ENCODE data around the gene CYSRT1.
A peak's percentile ranks its signal among the peaks of the same experiment; 100 is the strongest.

The CYSRT1 gene

DNA sequence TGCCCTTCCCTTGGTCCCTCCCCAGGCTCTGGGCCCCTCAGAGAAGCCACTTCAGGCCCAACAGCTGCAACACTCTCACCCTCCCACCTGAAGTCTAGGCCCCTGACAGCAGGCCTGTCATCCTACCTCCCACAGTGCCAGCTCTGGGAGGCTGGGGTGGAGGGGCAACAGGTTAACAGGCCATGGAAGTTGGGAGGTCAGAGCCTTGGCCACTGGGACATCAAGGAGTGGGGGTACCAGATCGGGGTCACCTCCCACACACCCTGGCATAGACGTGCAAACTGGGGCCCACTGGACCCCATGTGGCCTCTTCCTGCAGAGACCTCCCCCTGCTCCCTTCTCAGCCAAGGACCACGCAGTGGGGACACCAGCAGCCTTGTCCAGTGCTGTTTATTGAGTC is 33.7 kb upstream of the CYSRT1 start:
- no peak for DNase-seq

DNA sequence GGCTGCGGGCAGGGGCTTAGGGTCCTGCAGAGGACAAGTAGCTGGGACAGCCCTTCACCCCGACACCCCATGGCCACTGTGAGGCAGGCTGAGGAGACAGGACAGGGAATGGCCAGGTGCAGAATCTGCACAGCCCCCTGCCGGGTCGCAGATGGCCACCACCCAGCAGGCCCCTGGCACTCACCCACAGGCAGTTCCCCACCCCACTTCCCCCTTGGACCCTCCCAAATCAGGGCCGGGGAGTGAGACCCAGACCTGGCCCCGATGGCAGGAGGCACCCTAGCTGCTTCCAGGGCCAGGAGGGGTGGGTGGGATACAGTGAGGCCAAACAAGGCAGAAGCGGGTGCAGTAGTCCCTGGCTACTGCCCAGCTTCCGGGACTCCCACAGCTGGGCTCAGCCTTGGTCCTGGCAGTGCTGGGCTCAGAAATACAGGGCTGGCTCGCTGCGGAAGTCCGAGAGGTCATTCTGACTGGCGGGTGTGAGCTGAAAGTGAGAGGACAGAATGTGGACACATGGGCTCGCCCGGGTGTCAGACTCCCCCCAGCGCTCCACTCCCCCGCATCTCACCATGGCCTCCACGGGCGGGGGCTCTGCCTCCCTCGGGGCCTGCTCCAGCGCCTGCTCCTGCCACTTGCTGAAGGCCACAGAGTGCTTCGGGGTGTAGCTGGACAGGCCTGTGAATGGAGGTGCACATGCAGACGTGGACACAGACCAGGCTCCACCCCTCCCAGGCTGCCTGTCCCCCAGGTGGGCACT is 33.1 kb upstream of the CYSRT1 start:
- no peak for DNase-seq

DNA sequence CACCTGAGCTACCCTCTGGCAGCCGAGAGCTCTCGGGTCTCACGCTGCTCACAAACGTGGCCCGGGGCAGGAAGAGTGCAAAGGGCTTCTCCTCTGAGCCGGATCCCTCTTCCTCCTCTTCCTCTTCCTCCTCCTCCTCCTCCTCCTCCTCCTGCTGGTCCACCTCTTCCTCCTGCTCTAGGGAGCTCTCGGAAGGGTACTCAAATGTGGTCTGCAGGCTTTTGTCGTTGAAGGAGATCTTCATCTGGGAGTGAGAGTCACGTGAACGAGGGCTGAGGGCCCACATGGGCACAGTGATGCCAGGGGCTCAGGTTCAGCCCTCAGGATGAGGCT is 32.6 kb upstream of the CYSRT1 start:
- no peak for DNase-seq

DNA sequence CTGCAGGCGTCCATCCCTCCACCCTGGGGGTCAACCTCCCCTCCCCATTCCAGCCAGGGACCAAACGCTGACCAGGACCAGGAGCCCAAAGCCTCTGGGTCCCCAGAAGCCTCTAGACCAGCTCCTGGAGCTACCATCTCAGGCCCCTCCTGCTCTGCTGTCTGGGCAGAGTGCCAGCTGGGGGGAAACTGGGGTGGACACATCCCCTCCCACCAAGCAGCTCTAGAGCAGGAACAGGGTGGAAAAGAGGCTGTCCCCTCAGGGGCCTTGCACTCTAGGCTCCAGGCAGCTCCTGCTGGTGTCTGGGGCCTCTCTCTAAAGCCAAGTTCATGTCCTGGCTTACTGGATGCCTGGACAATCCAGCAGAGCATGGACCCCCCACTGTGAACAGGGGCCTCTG is 32.1 kb upstream of the CYSRT1 start:
- no peak for DNase-seq

DNA sequence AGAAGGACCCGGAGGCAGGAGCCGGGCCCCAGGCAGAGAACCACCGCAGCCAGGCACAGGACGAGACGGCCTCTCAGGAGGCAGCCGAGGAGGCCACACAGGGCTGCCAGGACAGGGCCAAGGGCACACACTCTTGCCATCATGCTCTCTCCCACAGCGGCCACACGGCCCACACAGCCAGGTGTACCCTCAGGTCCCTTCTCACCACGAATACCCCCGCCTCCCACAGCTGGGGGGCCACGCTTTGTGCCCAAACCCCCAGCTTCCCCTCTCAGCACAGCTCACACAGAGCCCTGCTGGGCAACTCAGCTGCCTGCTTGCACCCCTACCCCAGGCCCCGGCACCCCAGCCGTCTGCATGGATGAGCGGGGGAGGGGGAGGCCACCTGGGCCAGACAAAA is 31.2 kb upstream of the CYSRT1 start:
- DNase-seq, result no peak

DNA sequence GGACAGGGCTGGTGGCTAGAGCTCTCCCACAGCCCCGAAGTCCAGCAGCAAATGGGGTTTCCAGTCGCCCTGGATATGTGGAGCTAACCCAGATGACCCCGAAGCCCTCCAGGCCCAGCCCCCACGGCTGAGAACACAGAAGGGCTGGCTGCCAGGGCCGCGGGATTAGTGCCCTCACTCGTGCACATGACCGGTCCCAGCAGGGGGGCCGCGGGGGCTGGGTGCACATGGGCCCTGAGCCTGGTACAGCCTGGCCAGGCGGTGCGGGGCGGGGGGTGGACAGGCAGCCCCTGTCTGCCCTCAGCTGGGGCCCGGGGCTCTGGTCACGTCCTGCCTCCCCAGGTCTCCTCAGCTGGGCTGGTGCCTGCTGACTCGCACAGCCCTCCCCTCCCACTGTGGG is 30.6 kb upstream of the CYSRT1 start:
- peak; percentile 23 for DNase-seq

DNA sequence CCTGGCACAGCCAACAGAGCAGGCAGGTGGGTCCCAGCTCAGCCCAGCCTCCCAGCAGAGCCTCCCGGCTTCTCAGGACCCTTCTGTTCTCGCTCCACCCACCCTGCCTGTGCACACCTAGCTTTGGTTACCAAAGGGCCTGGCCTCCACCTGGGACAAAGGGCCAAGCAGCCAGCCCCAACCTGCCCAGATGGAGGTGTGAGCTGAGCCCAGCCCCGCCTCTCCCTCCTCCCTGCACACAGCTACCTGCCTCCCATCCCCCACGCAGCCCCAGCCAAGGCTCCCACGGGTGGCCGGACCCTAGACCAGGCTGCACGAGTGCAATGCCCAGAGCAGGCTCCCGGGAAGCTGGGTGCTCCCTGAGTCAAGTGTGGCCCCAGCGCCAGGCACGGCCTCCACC is 30.1 kb upstream of the CYSRT1 start:
- peak; percentile 89 for DNase-seq

DNA sequence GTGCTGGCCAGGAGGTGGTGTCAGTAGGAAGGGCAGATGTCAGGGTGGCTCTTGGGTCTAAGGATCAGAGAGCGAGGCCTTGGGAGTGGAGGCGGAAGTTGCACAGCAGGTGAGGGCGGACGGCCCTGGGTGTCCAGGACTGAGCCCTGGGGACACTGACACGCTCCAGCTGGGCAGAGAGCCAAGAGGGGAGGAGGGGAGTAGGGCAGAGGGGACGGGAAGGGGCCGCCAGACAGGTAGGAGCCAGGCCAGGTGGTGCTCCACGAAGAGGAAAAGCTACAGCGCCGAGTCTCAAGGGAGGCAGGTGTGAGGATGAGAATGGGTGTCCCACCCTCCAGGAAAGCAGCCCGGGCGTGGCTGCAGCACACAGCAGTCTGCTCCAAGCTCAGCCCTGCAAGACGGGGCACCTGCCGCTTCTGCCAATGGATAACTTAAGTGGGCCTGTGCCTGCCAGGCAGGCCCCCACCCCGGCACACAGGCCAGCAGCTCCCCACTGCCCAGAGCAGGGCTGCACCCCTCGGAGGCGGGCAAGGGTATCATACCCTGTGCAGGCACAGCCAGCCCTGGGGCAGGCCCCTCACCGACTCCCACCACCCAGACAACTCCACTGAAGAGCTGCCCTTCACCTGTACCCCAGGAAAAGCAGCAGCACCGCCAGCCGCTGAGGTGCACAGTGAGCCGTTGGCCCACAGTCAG is 29.3 kb upstream of the CYSRT1 start:
- peak; percentile 90 for DNase-seq

DNA sequence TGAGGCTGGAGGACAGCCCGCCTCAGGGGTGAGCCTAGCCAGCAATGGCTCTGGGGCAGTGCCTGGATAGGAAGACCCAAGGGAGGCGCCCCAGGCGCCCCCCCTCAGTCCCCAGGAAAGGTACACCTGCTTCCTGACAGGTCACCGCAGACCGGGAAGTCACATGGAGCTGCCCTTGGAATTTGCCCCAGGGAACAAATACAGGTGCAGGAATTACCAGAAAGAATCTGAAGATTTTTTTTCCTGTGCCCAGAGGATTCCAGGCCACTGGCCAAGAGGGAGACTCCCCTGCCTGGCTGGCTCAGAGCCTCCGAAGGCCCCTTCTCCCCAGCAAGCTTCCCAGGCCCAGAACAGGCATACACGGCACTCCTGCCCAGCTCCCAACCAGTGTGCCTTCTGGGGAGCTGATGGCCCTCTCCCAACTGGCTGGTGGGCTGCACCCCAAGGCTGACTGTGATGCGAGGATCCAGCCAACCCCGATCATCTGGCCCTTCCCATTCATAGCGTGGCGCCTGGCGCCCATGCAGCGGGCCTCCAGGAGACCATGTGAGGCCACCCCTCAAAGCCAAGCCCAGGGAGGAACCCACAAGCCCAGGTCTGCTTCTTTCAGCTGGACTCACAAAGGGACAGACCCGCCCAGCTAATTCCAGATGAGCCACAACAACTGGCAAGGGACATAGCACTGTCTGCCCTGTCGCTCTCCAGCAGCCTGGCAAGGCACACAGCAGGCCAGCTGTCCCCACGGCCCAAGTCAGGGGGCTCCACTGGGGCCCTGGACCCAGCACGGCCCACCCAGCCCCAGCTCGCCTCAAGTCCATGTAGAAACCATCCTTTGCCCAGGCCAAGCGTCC is 26.7 kb upstream of the CYSRT1 start:
- no peak for DNase-seq

DNA sequence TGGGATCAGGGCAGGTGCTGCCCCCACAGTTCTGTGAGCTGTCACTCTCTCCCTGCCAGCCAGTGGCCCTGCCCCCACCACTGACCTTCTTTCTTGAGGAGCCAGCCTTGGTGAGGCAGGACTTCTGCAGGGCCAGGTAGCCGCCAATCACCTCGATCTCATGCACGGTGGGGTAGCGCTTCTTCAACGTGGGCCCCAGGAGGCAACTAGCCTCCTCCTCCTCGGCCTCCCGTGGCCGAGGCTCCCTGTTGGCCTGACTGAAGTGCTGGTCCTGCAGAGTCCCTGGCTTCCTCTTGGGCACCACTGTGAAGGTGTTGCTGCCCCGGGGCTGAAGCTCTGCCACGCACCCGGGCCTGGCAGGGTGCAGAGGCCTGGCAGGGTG is 26.1 kb upstream of the CYSRT1 start:
- no peak for DNase-seq

DNA sequence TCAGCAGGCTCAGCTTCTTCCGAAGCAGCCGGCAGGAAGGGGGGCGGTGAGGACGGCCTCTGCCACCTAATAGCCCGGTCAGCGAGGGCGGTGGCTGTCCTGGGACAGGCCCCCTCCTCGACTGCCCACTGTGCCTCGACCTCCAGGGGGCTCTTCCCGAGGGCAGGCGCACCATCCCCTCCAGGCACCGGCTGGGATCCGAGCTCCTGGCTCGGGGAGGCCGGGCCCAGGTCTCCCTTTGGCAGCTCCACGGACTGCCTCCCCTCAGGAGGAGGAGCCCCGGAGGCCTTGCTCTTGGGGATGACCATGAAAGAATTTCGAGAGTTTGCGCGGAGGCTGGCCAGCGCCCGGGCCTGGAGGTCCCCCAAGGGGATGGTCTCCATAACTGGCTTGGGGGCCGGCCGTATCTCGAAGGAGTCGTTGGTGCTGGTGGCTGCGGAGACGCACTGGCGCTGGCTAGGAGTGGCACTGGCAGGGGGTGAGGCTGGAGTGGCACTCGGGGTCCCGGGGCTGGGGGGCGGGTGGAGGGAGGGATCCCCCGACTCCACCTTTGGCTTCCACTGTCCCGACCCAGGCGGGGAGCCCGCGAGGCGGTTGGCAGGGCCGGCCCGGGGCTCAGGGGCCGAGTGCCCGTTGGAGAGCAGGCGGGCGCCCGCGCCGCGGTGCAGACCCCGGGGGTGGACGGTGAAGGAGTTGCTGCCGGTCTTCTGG is 25.4 kb upstream of the CYSRT1 start:
- DNase-seq, result no peak

DNA sequence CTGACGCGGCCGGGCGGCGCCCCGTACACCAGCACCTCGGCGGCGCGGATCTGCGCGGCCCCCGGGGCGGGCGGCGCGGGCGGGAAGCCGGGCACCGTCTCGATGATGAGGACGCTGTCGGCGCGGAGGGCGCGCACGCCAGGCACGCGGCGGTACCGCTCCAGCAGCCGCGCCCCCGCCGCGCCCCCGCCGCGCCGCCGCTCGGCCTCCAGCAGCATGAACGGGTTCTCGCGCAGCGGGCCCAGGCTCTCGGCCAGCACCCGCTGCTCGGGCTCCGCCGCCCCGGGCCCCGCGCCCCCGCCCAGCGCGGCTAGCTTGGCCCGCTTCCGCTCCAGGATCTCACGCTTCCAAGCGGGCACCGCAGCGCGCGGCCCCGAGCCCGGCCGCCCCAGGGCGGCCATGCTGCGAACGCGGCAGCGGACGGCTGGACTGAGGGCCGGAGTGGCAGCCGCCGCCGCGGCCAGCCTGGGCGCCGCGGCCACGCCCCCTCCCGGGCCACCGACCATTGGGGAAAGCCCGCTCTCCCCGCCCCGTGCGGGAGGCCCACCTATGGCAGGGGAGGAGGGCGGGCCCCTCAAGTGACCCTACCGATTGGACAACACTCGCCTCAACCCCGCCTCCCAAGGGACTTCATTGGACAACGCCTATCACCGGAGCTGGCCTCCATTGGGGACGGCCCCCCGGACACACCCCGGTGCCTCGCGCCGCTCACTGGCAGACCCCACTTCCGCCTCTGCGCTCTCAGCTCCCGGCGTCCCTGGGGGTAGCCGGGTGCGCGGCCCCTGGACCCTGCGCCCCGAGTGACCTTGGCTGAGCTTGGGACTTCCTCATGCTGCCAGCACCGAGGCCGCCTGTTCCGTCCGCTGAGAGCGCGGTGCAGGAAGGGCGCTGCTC is 24.4 kb upstream of the CYSRT1 start, which contains the start of gene TPRN:
TSS of gene TPRN (minus strand) at position 431 of the 894 bp plus-strand sequence. CDS start at position 401, 30 bp downstream.
- peak; percentile 98 for DNase-seq

DNA sequence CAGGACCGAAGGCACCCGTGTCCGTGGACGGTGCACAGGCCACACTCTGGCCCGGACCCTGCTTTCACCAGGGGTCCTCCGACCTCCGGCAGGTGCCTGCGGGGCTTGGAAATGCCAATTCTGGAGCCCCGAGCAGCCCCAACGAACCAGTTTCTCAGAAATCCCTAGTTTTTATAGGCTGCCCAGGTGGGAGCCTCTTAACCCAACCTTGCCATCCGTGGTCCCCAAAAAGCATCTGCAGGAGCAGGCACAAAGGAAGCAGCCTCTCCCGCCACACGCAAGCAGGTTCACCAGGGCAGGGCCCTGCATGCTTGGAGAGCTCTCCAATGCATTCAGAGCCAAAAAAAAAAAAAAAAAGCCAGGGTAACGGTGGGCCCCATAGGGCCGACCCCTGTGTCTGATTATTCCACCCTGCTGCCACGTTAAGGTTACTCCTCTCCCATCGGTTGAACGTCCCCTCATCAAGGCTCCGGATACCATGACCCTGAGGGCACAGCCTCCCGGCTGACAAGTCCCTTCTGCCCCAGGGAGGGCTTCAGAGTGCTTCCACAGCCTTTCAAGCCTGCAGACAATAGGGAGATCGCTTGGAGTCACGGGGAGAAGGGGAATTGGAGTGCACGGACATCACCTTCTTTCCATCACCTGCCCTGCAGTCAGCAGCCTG is 23.6 kb upstream of the CYSRT1 start:
- no peak for DNase-seq

DNA sequence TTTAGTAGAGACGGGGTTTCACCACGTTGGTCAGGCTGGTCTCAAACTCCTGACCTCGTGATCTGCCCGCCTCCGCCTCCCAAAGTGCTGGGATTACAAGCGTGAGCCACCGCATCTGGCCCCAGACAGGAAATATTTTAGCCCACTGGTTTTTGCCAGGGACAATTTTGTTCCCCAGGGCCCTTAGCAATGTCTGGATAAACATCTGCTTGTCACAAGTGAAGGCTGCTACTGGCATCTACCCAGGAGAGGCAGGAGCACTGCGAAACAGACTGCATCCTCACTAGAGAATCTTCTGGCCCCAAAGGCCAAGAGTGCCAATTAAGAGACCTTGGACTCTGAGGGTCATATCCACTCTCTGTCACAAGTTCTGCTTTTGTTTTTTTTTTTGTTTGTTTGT is 22.0 kb upstream of the CYSRT1 start:
- no peak for DNase-seq

DNA sequence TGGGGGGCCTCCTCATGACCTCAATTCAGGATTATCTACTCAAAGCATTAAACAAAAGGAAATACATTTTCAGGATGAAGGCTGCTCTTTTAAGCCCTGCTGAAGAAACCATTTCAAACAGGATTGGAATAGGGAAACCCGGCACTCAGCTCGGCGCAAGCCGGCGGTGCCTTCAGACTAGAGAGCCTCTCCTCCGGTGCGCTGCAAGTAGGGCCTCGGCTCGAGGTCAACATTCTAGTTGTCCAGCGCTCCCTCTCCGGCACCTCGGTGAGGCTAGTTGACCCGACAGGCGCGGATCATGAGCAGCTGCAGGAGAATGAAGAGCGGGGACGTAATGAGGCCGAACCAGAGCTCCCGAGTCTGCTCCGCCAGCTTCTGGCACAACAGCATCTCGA is 20.2 kb upstream of the CYSRT1 start:
- DNase-seq, result no peak

DNA sequence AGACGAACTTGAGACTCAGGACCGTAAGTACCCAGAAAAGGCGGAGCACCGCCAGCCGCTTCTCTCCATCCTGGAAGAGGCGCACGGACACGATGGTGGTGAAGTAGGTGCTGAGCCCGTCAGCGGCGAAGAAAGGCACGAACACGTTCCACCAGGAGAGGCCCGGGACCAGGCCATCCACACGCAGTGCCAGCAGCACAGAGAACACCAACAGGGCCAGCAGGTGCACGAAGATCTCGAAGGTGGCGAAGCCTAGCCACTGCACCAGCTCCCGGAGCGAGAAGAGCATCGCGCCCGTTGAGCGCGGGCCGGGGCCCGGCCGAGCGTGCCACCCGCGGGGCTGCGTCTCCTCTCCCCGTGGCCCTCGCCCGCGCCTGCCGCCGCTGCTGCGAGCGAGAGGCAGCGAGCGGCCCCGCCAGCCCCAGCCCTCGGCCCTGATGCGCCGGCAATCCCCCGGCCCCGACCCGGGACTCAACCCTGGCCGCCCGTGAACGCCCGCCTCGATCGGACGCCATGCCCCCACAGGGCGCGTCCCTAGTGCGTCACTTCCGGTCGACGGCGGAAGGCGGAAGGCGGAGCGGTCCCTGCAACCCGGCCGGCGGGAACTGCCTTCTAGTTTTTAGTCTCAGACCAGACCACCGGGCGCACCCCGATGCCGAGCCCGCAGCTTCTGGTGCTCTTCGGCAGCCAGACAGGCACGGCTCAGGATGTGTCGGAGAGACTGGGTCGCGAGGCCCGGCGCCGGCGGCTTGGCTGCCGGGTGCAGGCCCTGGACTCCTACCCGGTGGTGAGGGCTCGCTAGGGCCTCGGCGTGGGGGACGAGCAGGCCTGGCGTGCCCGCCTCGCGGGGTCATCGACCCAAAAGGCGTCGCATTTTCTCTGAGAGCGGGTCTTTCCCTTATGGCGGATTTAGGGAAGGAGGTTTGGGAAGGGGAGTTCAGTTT is 19.6 kb upstream of the CYSRT1 start, which contains the start of the genes NDOR1 and TMEM203:
TSS of gene NDOR1 (plus strand) at position 575 of the 944 bp plus-strand sequence. CDS start at position 653, 78 bp downstream.
TSS of gene TMEM203 (minus strand) at position 523 of the 944 bp plus-strand sequence. CDS start at position 289, 234 bp downstream.
- DNase-seq, result peak; percentile 73

DNA sequence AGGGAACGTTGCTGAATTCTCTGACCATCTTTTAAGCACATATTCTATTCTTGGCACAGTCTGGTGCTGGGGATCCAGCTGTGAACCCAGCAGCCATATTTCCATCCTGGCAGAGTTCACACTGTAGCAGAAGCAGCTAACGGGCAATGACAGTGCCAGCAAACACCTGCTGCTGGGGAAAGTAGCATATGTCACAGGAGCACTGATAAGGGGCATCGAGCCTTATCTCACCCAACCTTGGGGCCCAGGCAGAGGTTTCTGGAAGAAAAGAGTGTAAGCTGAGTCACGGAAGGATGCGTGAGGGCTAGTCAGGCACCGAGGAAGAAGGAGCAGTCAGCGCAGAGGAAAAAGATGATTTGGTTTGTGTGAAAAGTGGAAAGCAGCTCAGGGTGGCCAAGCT is 18.4 kb upstream of the CYSRT1 start:
- DNase-seq, result no peak

DNA sequence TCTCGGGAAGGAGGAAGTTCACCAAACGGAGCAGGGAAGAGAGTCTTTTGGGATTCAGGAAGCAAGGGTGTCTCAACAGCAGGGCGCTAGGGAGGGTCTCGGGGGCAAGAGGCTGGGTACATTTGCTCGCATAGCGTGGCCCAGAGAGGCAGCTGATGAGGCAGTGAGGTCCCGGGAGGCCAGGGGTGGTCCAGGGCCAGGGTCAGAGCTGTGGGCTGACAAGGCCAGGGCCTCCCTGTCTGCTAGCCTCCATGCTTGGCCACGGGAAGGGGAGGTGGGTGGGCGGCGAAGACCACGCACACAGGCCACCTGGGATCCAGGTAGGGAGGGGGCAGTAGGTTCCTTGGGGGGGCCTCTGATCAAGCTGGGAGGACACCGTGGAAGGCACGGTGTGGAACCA is 13.4 kb upstream of the CYSRT1 start:
- DNase-seq, result no peak

DNA sequence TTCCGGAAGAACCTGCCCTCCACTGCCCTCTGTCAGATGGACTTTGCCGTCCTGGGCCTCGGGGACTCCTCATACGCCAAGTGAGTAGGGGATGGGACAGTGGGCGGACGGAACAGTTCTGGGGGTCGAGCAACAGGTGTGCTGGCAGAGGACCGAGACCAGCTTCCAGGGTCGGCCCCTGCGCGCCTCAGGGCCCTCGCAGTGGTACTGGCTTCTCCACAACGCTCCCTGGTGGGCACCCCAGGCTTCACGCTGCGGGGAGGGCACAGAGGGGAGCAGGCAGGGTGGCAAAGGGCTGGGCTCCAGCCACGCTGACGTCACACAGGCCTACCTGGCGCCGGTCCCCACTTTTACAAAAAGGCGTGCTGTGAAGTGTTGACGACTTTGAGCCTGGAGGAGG is 12.5 kb upstream of the CYSRT1 start:
- DNase-seq, result no peak
